Measurements from ENCODE around the gene ABTB2.

The ABTB2 gene

DNA sequence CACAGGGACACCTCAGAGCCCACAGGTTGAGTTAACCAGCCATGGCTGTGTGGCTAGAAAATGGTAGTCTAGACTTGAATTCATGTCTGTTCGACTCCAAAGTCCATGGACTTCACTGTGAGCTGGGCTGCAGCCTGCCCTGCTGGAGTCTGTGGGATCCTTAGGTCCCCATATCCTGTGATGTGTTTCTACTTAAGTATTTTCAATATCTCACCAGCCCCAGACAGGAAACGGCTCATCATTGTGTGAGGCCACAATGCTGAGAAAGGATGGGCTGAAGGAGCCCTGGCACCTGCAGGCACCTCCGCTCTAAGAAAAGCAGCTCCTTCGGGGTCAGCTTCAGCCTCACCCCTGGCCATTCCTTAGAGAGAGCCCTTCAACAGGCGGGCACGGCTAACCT lies 159.3 kb downstream of the ABTB2 start:
- no peaks in the 10 kb centered on the region for H3K36me3 ChIP-seq (replicated peaks)
- no peaks in the 10 kb centered on the region for H3K27me3 ChIP-seq (ENCODE audit: low read depth)
- H3K4me1 ChIP-seq = no peaks in the 10 kb centered on the region
- in situ Hi-C loops (cut with MboI; ENCODE audit: low sequenced_read_pairs) = no loop called here
- DNase-seq (ENCODE audit: low spot score in 2 of 2) = no peak
- no peaks in the 10 kb centered on the region for H3K9me3 ChIP-seq
- no peak overlapping the region for H3K4me3 ChIP-seq

DNA sequence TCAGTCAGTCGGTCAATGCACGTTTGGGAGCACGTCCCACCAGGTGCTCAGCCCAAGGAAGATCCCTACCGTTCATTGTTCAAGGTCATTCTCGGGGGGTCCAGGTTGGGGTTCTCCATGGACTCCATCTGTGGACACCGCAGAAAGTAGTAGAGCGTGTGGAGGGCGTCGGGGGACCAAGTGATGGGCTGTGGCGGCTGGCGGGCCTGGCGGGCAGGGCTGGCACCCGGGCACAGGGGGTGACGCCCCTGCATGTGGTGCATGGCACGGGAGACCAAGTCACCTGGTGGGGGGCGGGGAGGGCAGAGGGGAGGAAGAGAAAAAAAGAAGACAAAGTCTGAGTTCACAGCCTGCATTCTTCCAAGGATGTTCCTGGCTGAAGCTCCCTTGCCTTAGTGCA lies 160.6 kb downstream of the ABTB2 start:
- Histone ChIP-seq H3K9me3 (no peaks in the 10 kb centered on the region), H3K4me1 (no peaks in the 10 kb centered on the region), H3K36me3 (replicated peaks) (no peaks in the 10 kb centered on the region), H3K27me3 (ENCODE audit: low read depth) (no peaks in the 10 kb centered on the region), H3K4me3 (no peak overlapping the region)
- in situ Hi-C loops (cut with MboI; ENCODE audit: low sequenced_read_pairs) = no loop called here
- no peak for DNase-seq (ENCODE audit: low spot score in 2 of 2)

DNA sequence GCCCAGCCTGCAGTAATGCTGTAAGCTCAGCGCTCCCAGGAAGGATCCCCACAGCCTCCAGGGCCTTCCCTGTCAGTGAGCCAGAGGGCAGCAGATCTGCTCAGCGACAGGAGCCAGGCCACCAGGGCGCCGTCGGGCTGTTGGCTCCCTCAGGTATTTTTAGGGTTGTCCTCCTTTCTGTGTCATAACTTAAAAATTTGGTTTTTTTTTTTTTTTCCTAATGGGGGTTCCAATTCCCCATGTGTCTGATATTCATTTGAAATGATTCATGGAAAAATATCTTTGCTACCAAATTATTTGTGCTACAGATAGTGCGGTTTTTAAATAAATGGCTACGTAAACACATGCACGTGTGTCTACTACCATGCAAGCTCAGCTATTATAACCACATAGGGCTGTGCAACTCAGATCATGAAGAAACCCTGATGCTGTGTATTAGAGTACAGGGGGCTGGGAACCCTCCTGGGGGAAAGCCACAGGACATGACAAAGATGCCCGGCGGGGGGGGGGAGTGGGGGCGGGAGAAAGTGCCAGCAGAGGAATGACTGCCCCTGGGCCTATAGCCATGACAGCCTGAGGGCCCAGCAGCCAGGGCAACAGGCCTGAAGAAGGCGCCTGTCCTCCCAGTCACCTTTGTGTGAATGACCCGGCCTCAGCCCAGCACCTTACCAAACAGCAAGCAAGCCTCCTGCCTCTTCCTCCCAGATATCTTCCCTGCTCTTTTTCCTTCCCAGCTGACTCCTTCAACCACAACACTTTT lies 163.1 kb downstream of the ABTB2 start:
- Histone ChIP-seq H3K4me1 (no peaks in the 10 kb centered on the region), H3K9me3 (no peaks in the 10 kb centered on the region), H3K4me3 (no peak overlapping the region), H3K27me3 (ENCODE audit: low read depth) (no peaks in the 10 kb centered on the region), H3K36me3 (replicated peaks) (no peaks in the 10 kb centered on the region)
- in situ Hi-C loops (cut with MboI; ENCODE audit: low sequenced_read_pairs) = no loop called here
- DNase-seq (ENCODE audit: low spot score in 2 of 2) = no peak

DNA sequence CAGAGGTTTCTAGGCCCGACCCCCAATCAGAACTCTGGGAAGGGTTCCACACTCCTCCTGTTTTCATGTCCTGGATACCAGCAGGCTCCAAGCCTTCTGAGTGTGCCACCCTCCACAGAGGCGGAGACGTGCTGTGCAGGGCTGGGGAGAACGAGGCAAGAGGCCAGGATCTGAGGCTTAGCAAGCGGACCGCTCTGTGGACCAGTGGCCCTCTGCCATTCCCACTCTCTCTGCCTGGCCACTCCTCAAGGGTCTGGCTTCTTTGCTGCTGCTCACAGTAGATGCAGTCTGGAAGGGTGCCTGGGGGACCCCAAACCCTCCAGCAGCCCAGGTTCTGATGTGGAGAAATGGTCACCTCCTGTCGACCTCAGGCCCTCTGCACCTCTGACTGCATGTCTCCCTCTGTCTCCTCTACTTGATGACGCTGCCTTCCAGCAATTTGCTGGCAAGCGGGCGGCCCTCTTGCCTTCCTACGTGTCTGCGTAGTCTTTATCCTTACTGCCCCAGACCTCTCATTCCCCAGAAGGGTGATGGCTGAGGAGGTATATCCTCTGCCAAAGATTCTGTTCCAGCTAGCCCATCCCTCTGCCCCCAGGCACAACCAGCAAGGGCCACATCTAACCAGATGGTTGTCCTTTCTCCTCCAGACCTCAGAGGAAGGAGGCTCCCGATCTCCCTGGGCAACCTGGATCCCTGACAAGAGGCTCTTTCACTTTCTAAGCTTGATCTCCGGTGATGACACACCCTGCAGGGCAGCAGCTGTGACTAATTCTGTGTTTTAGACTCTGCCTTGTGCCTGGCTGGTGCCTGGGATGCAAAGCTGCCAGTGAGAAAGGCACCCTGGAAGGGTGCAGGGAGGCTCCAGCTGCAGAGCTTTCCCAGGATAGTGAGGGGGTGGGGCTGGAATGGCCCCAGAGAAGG lies 165.1 kb downstream of the ABTB2 start:
- Histone ChIP-seq H3K4me1 (no peaks in the 10 kb centered on the region), H3K4me3 (no peak overlapping the region), H3K9me3 (no peaks in the 10 kb centered on the region), H3K27me3 (ENCODE audit: low read depth) (no peaks in the 10 kb centered on the region), H3K36me3 (replicated peaks) (no peaks in the 10 kb centered on the region)
- in situ Hi-C loops (cut with MboI; ENCODE audit: low sequenced_read_pairs) = no loop called here
- DNase-seq (ENCODE audit: low spot score in 2 of 2) = no peak

DNA sequence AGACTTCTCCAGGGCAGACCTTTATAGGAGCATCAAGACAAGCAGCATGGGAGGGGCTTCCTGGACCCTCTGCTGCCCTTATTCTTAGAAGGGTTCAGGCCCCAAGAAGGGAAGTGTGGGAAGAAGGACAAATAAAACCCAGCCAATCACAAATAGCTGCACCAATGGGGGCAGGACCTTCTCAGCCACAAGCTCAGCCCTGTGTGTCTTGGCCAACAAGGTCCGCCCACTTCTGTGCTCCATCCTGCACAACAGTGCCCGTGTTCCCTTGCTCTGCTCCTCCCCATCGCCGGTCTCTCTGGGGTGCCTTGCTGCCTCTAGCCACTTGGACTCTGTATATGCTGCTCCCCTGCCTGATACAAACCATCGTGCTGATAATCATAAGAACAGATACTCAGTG lies 166.2 kb downstream of the ABTB2 start:
- Histone ChIP-seq H3K36me3 (replicated peaks) (no peaks in the 10 kb centered on the region), H3K4me3 (no peak overlapping the region), H3K4me1 (no peaks in the 10 kb centered on the region), H3K27me3 (ENCODE audit: low read depth) (no peaks in the 10 kb centered on the region), H3K9me3 (no peaks in the 10 kb centered on the region)
- in situ Hi-C loops (cut with MboI; ENCODE audit: low sequenced_read_pairs) = no loop called here
- no peak for DNase-seq (ENCODE audit: low spot score in 2 of 2)

DNA sequence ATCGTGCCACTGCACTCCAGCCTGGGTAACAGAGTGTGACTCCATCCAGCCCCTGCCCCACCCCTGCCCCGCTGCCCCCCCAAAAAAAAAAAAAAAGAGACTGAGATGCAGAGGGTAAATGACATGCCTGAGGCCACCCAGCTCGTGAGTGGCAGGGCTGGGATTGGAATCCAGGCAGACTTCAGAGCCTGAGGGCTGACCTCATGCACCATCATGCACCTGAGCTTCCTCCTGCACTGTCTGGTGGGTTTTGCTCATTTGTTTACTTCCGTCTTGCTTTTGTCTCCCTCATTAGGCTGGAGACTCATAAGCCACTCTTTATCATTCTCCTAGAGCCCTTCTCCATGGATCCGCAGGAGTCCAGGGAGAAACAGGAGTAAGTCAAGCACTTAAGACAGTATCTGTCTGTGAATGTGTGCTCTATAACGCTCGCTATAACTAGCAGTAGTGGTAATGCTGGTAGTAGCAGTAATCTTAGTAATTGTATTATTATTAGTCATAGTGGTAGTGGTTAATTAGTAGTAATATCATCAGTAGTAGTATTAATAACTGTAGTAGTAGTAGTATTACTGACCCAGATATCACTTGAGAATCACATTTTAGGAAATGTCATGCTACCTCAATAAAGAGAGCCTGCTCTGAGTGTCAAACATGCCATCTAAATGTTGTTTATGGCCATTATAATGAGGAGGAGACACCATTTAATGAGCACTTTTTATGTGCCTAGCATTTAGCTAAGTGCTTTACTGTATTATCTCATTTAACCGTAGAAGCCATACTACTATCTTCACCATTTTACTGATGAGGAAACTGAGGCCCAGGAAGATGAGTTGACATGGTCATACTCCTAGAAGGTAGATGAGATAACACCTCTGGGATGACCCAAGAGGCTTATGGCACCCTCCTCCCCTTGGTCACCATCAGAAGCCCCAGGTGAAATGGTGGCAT lies 167.3 kb downstream of the ABTB2 start:
- DNase-seq (ENCODE audit: low spot score in 2 of 2) = no peak
- Histone ChIP-seq H3K9me3 (no peaks in the 10 kb centered on the region), H3K4me3 (no peak overlapping the region), H3K27me3 (ENCODE audit: low read depth) (no peaks in the 10 kb centered on the region), H3K4me1 (no peaks in the 10 kb centered on the region), H3K36me3 (replicated peaks) (no peaks in the 10 kb centered on the region)
- in situ Hi-C loops (cut with MboI; ENCODE audit: low sequenced_read_pairs) = no loop called here

DNA sequence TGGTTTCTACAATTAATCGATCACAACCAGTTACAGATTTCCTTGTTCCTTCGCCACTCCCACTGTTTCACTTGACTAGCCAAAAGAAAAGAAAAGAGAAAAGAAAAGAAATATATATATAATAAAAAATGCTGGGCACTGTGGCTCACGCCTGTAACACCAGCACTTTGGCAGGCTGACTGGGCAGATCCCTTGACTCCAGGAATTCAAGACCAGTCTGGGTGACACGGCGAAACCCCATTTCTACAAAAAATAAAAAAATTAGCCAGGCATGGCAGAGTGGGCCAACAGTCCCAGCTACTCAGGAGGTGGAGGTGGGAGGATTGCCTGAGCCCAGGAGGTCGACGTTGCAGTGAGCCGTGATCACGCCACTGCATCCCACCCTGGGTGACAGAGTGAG lies 168.6 kb downstream of the ABTB2 start:
- no peaks in the 10 kb centered on the region for H3K36me3 ChIP-seq (replicated peaks)
- no peak for DNase-seq (ENCODE audit: low spot score in 2 of 2)
- H3K9me3 ChIP-seq = no peaks in the 10 kb centered on the region
- no peaks in the 10 kb centered on the region for H3K27me3 ChIP-seq (ENCODE audit: low read depth)
- no peak overlapping the region for H3K4me3 ChIP-seq
- in situ Hi-C loops (cut with MboI; ENCODE audit: low sequenced_read_pairs) = no loop called here
- no peaks in the 10 kb centered on the region for H3K4me1 ChIP-seq

DNA sequence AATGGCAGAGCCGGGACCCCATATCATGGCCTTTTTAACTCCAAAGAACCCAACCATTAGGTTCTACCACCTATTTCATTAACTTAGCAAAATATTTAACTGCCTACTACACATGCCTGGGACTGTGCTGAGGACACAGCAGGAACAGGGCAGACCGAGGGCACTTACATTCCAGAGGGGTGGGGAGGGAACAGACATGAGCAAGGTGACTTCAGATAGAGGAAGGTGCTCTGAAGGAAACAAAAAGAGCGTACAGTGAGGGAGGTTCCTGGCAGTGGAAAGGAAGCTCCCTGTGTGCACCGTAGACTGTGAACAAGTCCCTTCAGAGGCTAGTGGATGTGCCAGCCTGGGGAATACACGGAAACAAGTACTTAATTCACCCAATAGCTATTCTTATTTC lies 169.6 kb downstream of the ABTB2 start:
- Histone ChIP-seq H3K27me3 (ENCODE audit: low read depth) (no peaks in the 10 kb centered on the region), H3K4me3 (no peak overlapping the region), H3K4me1 (no peaks in the 10 kb centered on the region), H3K36me3 (replicated peaks) (no peaks in the 10 kb centered on the region), H3K9me3 (no peaks in the 10 kb centered on the region)
- in situ Hi-C loops (cut with MboI; ENCODE audit: low sequenced_read_pairs) = no loop called here
- DNase-seq (ENCODE audit: low spot score in 2 of 2) = no peak

DNA sequence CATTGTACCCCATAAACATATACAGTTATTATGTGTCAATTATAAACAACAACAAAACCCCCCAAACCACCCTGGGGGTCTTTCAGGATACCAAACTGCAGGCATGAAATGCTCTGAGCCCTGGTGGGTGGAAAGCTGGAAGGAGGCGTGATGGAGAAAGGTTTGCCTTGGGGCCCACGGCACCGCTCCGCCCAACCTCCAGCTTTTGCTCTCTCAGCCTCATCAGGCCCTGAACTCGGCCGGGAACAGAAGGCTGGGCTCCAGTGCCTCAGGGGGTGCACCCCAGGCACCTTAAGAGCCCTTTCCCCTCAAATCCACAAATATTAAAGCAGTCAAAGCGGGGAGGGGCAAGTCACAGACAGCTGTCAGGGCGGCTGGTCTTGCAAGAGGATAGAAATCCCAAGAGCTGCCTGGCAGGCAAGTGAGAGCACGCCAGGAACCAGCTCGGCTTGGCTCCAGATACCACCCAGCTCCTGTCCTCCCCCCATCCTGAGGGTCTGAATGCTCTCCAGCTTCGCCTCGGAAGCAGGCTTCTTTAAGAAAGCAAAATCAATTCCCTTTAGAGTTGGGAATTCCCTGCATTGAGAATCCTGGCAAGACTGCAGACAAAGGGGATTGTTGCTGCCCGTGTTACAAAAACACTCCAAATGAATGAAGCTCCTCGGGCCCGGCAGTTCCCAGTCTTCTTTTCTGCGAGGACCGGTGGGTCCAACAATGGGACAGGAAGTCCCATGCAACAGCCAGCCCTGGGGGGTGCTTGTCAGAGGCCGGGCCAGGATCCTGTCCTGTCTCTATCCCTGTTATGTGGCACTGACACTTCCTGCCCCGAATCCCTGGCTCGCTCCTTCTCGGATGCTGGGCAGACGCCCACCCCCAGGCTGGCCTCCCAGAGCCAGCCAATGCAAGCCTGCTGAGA lies 171.6 kb downstream of the ABTB2 start:
- Histone ChIP-seq H3K36me3 (replicated peaks) (no peaks in the 10 kb centered on the region), H3K9me3 (no peaks in the 10 kb centered on the region), H3K4me3 (no peak overlapping the region), H3K4me1 (no peaks in the 10 kb centered on the region), H3K27me3 (ENCODE audit: low read depth) (no peaks in the 10 kb centered on the region)
- DNase-seq (ENCODE audit: low spot score in 2 of 2) = no peak
- in situ Hi-C loops (cut with MboI; ENCODE audit: low sequenced_read_pairs) = no loop called here

DNA sequence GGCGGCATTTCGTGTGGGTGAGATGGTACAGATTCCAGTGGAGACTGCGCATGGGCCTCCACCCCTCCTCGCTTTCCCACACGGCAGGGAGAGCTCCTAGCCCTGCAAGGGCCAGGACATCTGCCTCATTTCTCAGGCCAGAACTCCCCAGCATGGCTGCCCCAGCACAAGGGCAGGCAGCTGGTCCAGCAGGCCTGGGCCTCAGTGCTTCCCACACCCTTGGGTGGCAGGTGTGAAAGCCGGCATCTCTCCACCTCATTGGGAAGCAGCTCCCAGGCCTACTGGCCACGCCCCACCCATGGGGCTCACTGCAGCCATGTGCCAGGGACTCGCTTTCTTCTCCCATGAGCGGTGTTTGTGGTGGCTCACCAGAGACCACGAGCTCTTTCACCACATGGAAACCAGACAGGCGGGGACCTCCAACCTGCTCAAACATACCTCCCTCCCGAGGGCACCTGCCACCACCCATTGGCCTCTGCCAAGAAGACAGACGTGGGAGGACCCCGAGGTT lies 173.2 kb downstream of the ABTB2 start:
- no peak for DNase-seq (ENCODE audit: low spot score in 2 of 2)
- in situ Hi-C loops (cut with MboI; ENCODE audit: low sequenced_read_pairs) = no loop called here
- Histone ChIP-seq H3K36me3 (replicated peaks) (no peaks in the 10 kb centered on the region; the same call in 1 of the 2 replicates), H3K4me1 (no peaks in the 10 kb centered on the region), H3K4me3 (no peak overlapping the region), H3K9me3 (no peaks in the 10 kb centered on the region), H3K27me3 (ENCODE audit: low read depth) (no peaks in the 10 kb centered on the region)

DNA sequence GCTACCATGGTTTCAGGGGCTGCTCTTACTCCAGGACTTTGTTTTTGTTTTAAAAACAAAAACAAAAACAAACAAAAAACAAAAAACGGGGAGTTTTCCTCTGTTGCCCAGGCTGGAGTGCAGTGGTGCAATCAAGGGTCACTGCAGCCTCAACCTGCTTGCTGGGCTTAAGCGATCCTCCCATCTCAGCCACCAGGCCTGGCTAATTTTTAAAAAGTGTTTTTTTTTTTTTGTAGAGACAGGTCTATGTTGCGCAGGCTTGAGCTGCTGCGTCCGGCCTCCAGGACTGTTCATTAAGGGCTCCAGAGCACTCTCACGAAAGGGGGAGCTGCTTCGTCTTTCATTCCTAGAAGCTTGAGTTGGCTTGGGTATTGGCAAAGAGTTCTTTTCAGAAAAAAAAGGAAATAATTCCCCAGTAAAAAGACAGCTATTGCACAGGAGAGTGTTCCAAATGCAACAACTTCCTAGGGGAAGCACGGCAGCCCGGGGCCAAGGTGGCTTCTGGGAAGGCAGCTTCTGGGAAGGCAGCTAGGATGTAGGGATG lies 173.9 kb downstream of the ABTB2 start:
- no peaks in the 10 kb centered on the region for H3K9me3 ChIP-seq
- no peak for DNase-seq (ENCODE audit: low spot score in 2 of 2)
- in situ Hi-C loops (cut with MboI; ENCODE audit: low sequenced_read_pairs) = no loop called here
- H3K27me3 ChIP-seq (ENCODE audit: low read depth) = no peaks in the 10 kb centered on the region
- no peaks in the 10 kb centered on the region; the same call in 1 of the 2 replicates for H3K36me3 ChIP-seq (replicated peaks)
- no peak overlapping the region for H3K4me3 ChIP-seq
- H3K4me1 ChIP-seq = no peaks in the 10 kb centered on the region

DNA sequence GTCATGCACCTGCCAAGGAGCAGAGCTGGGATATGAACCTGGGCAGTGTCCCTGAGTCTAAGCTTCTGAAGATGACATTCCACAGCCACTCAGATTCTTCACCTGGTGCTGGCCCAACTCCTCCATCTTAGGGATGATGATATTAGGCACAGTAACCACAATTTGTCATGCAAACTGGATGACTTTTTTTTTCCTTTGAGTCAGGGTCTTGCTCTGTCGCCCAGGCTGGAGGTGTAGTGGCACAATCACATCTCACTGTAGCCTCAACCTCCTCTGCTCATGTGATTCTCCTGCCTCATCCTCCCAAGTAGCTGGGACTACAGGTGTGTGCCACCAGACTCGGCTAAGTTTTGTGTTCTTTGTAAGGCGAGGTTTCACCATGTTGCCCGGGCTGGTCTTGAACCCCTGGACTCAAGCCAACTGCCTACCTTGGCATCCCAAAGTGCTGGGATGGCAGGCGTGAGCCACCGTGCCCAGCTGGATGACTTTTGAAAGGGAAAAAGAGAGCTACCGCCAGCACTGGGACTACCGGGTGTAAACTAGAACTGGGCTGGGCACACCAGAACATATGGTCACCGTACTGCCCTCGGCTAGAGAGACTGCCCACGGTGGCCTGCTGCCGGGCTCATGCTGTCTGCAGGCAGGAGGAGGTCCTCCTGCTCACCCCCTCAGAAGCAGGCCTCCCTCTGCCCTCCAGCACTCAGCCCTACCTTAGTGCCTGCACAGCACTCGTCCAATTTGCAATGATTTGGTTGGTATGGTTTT lies 174.7 kb downstream of the ABTB2 start:
- Histone ChIP-seq H3K27me3 (ENCODE audit: low read depth) (no peaks in the 10 kb centered on the region), H3K9me3 (no peaks in the 10 kb centered on the region), H3K36me3 (replicated peaks) (no peaks in the 10 kb centered on the region; the same call in 1 of the 2 replicates), H3K4me1 (no peaks in the 10 kb centered on the region), H3K4me3 (no peak overlapping the region)
- in situ Hi-C loops (cut with MboI; ENCODE audit: low sequenced_read_pairs) = no loop called here
- no peak for DNase-seq (ENCODE audit: low spot score in 2 of 2)

Measured in HAP-1 (cell line).